K562 (cell line): ENCODE data around the gene ENG. TPM values are rescaled to one million over a fixed set of nuclear protein-coding genes. Genes with fewer than 3 reads are reported as not detected.

Experiments
- ATAC-seq: fragments of 200-7000 bp; cut with Tn5 transposase; 3 replicates; pipeline ENCODE4 v1.9.1; 2020; ENCODE audit warnings: moderate library complexity
- BruUV-seq: library from RNA; stranded (reverse); fragments of 400-500 nt; replicated peaks from 2 replicates; lab custom pipeline; 2021; lab: Mats Ljungman, UMichigan
- CTCF ChIA-PET: fragments of 300-600 bp; formaldehyde crosslinking; extraction: SDS; loops from one replicate; lab custom pipeline; 2021; ENCODE audit warnings: low intra/inter-chr PET ratio; lab: Yijun Ruan, JAX
- POLR2A ChIA-PET: fragments of 300-600, 350-650 bp; sonication (Branson Sonifier 250); formaldehyde crosslinking; extraction: SDS; loops from one replicate; lab custom pipeline; 2021; ENCODE audit warnings: antibody characterized with exemption, inconsistent platforms; lab: Yijun Ruan, JAX
- DNase-seq, 4 experiments: peaks; one replicate each; pipeline versions ENCODE4 v3.0.0 to v3.0.0-alpha.2; 2011 to 2018; ENCODE audit warnings: low spot score in 3 of 4, mixed read lengths in 3 of 4; ENCODE audit errors: extremely low read depth in 1 of 4
- FAIRE-seq: peaks from 2 replicates; lab custom pipeline; 2011; peaks lifted over from hg19 to GRCh38; lab: Jason Lieb, UNC
- H2AFZ ChIP-seq: 2 replicates; pipeline ENCODE4 v1.6.0; 2011; ENCODE audit warnings: low read depth, low read length, control low read depth, inconsistent platforms
- H3K27ac ChIP-seq: fragments of 200-600 bp; 3 replicates; pipeline ENCODE4 v1.8.0; 2011; ENCODE audit warnings: low read depth, mild to moderate bottlenecking, control low read depth, inconsistent platforms, low read length, moderate library complexity, mixed read lengths; ENCODE audit errors: extremely low read depth
- H3K27me3 ChIP-seq, 2 experiments: fragments of 300-600 bp in 1 of 2; 2 replicates in 1 of 2; 3 replicates in 1 of 2; pipeline versions ENCODE4 v1.6.0 to v1.8.0; 2011; ENCODE audit warnings: inconsistent platforms in 2 of 2, low read length in 2 of 2, mild to moderate bottlenecking in 1 of 2, mixed read lengths in 1 of 2, moderate library complexity in 1 of 2; ENCODE audit not compliant: control insufficient read depth in 2 of 2, insufficient read depth in 2 of 2
- H3K36me3 ChIP-seq: fragments of 300-600 bp; 3 replicates; pipeline ENCODE4 v1.8.0; 2011; ENCODE audit warnings: mild to moderate bottlenecking, low read length, inconsistent platforms; ENCODE audit not compliant: control insufficient read depth, insufficient read depth
- H3K4me1 ChIP-seq, 2 experiments: fragments of 200-600 bp in 1 of 2; replicated peaks in 1 of 2; 2 replicates in 1 of 2; 3 replicates in 1 of 2; pipeline versions ENCODE4 v1.5.1 to v1.8.0; 2011; ENCODE audit warnings: inconsistent platforms in 2 of 2, low read length in 2 of 2, mild to moderate bottlenecking in 1 of 2, mixed read lengths in 1 of 2, moderate library complexity in 1 of 2; ENCODE audit not compliant: control insufficient read depth in 2 of 2, insufficient read depth in 2 of 2
- H3K4me2 ChIP-seq: 2 replicates; pipeline ENCODE4 v1.6.1; 2011; ENCODE audit warnings: low read length, control low read depth, inconsistent platforms, mixed read lengths; ENCODE audit not compliant: insufficient read depth
- H3K4me3 ChIP-seq: fragments of 200-600 bp; sonication (generic), shearing (Covaris generic); 2 replicates; pipeline ENCODE4 v1.5.1; 2016; ENCODE audit warnings: control low read depth, inconsistent platforms
- H3K79me2 ChIP-seq: fragments of 200-600 bp; 3 replicates; pipeline ENCODE4 v1.8.0; 2011; ENCODE audit warnings: low read length, inconsistent platforms; ENCODE audit not compliant: control insufficient read depth, insufficient read depth
- H3K9ac ChIP-seq, 2 experiments: 2 replicates each; pipeline versions ENCODE4 v1.6.0 to v1.6.1; 2011; ENCODE audit warnings: low read depth in 2 of 2, low read length in 2 of 2, control low read depth in 1 of 2, inconsistent platforms in 1 of 2, mild to moderate bottlenecking in 1 of 2, mixed read lengths in 1 of 2; ENCODE audit not compliant: insufficient read depth in 1 of 2
- H3K9me1 ChIP-seq: one replicate; pipeline ENCODE4 v1.6.0; 2011; ENCODE audit warnings: inconsistent platforms, mild to moderate bottlenecking, low read length, moderate library complexity; ENCODE audit not compliant: control insufficient read depth, insufficient read depth
- H3K9me3 ChIP-seq: replicated peaks from 2 replicates; pipeline ENCODE4 v1.5.1; 2011; ENCODE audit warnings: low read depth, low read length, inconsistent platforms; ENCODE audit not compliant: control insufficient read depth, insufficient read depth
- H4K20me1 ChIP-seq: replicated peaks from 2 replicates; pipeline ENCODE4 v1.6.1; 2011; ENCODE audit warnings: low read length, inconsistent platforms, mixed read lengths; ENCODE audit not compliant: control insufficient read depth, insufficient read depth
- BRF1 ChIP-seq: IDR thresholded peaks from 3 replicates; pipeline ENCODE4 v1.6.1; 2011; ENCODE audit warnings: borderline replicate concordance, mild to moderate bottlenecking; ENCODE audit not compliant: insufficient read length; ENCODE audit errors: extremely low read depth
- CTBP1 ChIP-seq: fragments of 450-650 bp; IDR thresholded peaks from 2 replicates; pipeline ENCODE4 v1.6.1; 2016; ENCODE audit warnings: borderline replicate concordance
- DDX20 ChIP-seq: fragments of 450-650 bp; IDR thresholded peaks from 2 replicates; pipeline ENCODE4 v1.6.1; 2016; ENCODE audit warnings: missing genetic modification characterization, low read depth, mild to moderate bottlenecking, missing compliant biosample characterization, moderate library complexity
- EGR1 ChIP-seq: fragments of 450-650 bp; conservative IDR thresholded peaks from 2 replicates; pipeline ENCODE4 v1.6.1; 2017; ENCODE audit warnings: mild to moderate bottlenecking
- ETV1 ChIP-seq: fragments of 450-650 bp; conservative IDR thresholded peaks from 2 replicates; pipeline ENCODE4 v1.6.1; 2016; ENCODE audit warnings: missing genetic modification characterization, control low read depth, low read depth, missing compliant biosample characterization
- GABPA ChIP-seq: fragments of 200-800 bp; sonication (Bioruptor generic); conservative IDR thresholded peaks from 2 replicates; pipeline ENCODE4 v1.6.1; 2016; ENCODE audit warnings: low read depth, missing genetic modification characterization, missing compliant biosample characterization
- KDM2B ChIP-seq: fragments of 250-450 bp; sonication (Bioruptor Pico); IDR thresholded peaks from 2 replicates; pipeline ENCODE4 v1.8.0; 2021; ENCODE audit warnings: mild to moderate bottlenecking, moderate library complexity
- MTA3 ChIP-seq: fragments of 450-650 bp; formaldehyde crosslinking; IDR thresholded peaks from 2 replicates; pipeline ENCODE4 v1.6.1; 2017; ENCODE audit warnings: mild to moderate bottlenecking, borderline replicate concordance
- POU5F1 ChIP-seq: fragments of 150-350 bp; IDR thresholded peaks from 2 replicates; pipeline ENCODE4 v1.6.1; 2014; ENCODE audit warnings: borderline replicate concordance, low read length, low read depth, mild to moderate bottlenecking; ENCODE audit not compliant: partially characterized antibody
- SMC3 ChIP-seq: conservative IDR thresholded peaks from 2 replicates; pipeline ENCODE4 v1.6.1; 2011; ENCODE audit warnings: low read depth, low read length, improper control_type of control experiment; ENCODE audit not compliant: insufficient read depth
- ZKSCAN8 ChIP-seq: fragments of 200-800 bp; sonication (Bioruptor generic); IDR thresholded peaks from 2 replicates; pipeline ENCODE4 v1.6.1; 2016; ENCODE audit warnings: missing genetic modification characterization, missing compliant biosample characterization
- ZNF133 ChIP-seq: fragments of 250-450 bp; sonication (Bioruptor Pico); IDR thresholded peaks from 2 replicates; pipeline ENCODE4 v1.4.0; 2020; ENCODE audit warnings: mild to moderate bottlenecking
- ZNF696 ChIP-seq: fragments of 250-450 bp; sonication (Bioruptor Pico); conservative IDR thresholded peaks from 2 replicates; pipeline ENCODE4 v1.4.0; 2020; ENCODE audit warnings: mild to moderate bottlenecking, moderate library complexity
- ZNF707 ChIP-seq: fragments of 250-450 bp; sonication (Bioruptor Pico); conservative IDR thresholded peaks from 2 replicates; pipeline ENCODE4 v1.8.0; 2022; ENCODE audit warnings: inconsistent platforms, mild to moderate bottlenecking, moderate library complexity
- WGBS: fragments of 100-300 bp; shearing (Covaris generic); methylation state at CpG from one replicate; pipeline ENCODE4 v1.1.6; 2016; ENCODE audit warnings: low coverage, mixed read lengths; ENCODE audit not compliant: insufficient coverage; ENCODE audit errors: missing lambda C conversion rate; 5-methylcytosine and 5-hydroxymethylcytosine counted together
- in situ Hi-C: fragments of 300-500 bp; cut with MboI; formaldehyde crosslinking; loops from 4 replicates; pipeline ENCODE4 v1.15.0; 2018; ENCODE audit warnings: inconsistent platforms, mixed read lengths
- intact Hi-C: fragments of 100-400 bp; cut with micrococcal nuclease; formaldehyde crosslinking; loops from 2 replicates; pipeline ENCODE4 v1.14.2; 2022
- polyA plus RNA-seq, 8 experiments: library from polyadenylated mRNA; depleted of rRNA in 4 of 8; stranded (reverse) in 5 of 8; unstranded in 3 of 8; fragments of >200 nt; fragmentation: Nextera tagmentation in 2 of 8; fragmentation: Illumina TruSeq in 1 of 8; extraction: Ambion mirVana in 2 of 8; extraction: Trizol in 1 of 8; gene quantifications; 2 replicates each; pipeline versions ENCODE4 v1.2.1 to v1.2.3, GENCODE V29; 2011 to 2014; ENCODE audit warnings: inconsistent platforms in 1 of 8, missing spikeins in 1 of 8
- total RNA-seq, 7 experiments: library from RNA; depleted of rRNA in 6 of 7; stranded (reverse); fragments of >200 nt in 6 of 7; fragmentation: Illumina TruSeq in 2 of 7; extraction: Trizol in 2 of 7; gene quantifications; 2 replicates each; pipeline versions ENCODE4 v1.2.1 to v1.2.3, GENCODE V29; 2011 to 2021; ENCODE audit warnings: low replicate concordance in 1 of 7
- TF ChIP-seq, protein P1 (sequence below): fragments of 450-650 bp; formaldehyde crosslinking; IDR thresholded peaks from 2 replicates; pipeline ENCODE4 v1.4.0; 2022; ENCODE audit warnings: missing genetic modification characterization
- TF ChIP-seq, protein P2 (sequence below): sonication (generic); formaldehyde crosslinking; IDR thresholded peaks from 2 replicates; pipeline ENCODE4 v1.5.0; 2020; ENCODE audit warnings: missing genetic modification reagents
- TF ChIP-seq, protein P3 (sequence below): fragments of 450-650 bp; IDR thresholded peaks from 2 replicates; pipeline ENCODE4 v1.6.1; 2017; ENCODE audit warnings: mild to moderate bottlenecking, moderate library complexity
- TF ChIP-seq, protein P4 (sequence below): fragments of 250-450 bp; sonication (Bioruptor Pico); IDR thresholded peaks from 2 replicates; pipeline ENCODE4 v1.4.0; 2020; ENCODE audit warnings: mild to moderate bottlenecking, moderate library complexity

Gene ENG
- total and polyA plus RNA-seq, 9 of the 15 experiments (the other 6 are each of a cell fraction or from before 2014, with no cell fraction given): 0.04 to 0.40 (median 0.14) TPM; not detected in 1

DNA sequence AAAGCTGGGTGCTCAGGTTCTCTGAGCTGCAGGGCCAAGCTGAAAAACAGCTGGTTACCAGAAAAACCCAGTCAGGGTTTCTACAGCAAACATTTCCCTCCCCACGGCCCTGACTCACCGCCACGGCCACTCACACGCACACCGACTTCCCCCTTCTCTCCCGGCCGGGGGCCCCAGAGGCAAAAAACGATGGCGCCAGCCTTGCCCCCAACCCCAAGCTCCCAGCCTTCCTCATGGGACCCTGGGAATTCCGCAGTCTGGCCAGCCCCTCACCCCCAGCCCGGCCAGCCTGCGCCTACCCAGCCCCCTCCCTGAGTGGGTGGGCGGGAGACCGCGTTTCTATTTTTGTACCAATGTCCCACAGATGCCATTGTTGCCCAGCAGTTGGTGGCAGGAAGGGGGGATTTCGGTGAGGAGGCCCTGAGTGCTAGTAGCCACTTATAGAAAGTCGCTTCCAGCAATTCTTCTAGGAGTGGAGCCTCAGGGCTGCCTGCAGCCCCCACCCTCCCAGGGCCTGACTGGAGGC is 18.4 kb downstream of the ENG start (continued):
- TF ChIP-seq KDM2B (no peak), ZNF133 (no peak), SMC3 (no peak), EGR1 (peak; percentile 31), CTBP1 (no peak)
- TF ChIP-seq, protein P1, sequence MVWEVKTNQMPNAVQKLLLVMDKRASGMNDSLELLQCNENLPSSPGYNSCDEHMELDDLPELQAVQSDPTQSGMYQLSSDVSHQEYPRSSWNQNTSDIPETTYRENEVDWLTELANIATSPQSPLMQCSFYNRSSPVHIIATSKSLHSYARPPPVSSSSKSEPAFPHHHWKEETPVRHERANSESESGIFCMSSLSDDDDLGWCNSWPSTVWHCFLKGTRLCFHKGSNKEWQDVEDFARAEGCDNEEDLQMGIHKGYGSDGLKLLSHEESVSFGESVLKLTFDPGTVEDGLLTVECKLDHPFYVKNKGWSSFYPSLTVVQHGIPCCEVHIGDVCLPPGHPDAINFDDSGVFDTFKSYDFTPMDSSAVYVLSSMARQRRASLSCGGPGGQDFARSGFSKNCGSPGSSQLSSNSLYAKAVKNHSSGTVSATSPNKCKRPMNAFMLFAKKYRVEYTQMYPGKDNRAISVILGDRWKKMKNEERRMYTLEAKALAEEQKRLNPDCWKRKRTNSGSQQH (CRISPR knock-in tag): no peak

DNA sequence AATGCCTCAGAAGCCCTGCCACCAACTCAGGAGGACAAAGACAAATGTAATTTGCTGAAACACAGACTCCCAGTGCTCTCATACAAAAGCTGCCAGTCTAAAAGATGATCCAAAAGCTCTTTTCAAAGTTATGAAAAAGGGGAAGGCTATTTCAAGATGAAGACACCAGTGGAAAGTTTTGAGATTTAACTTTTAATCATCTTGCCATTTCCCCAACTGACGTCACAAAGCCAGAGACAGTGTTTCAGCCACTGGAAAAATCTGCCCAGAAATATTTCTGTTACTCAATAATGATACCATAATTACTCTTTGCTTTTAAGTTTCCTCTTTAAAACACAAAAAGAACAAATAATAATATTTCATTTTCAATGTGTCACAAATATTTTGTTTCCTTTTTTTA is 20.9 kb downstream of the ENG start:
- Histone ChIP-seq H3K9me1 (no peaks in the 10 kb centered on the region), H2AFZ (no peak overlapping the region), H3K4me3 (no peak overlapping the region), H4K20me1 (no peaks in the 10 kb centered on the region), H3K9ac (no peak overlapping the region), H3K79me2 (no peaks in the 10 kb centered on the region), H3K4me2 (no peak overlapping the region), H3K27ac (no peak overlapping the region), H3K4me1 (peaks cover 8 to 22% of the 10 kb centered on the region in 2 experiments), H3K27me3 (no peaks in the 10 kb centered on the region), H3K36me3 (no peaks in the 10 kb centered on the region), H3K9me3 (no peaks in the 10 kb centered on the region)
- ChIA-PET POLR2A (no interaction called here), CTCF (no interaction called here)
- intact Hi-C loops: no loop called here
- BruUV-seq: no TSS peak
- ATAC-seq: no peak
- FAIRE-seq: no peak
- DNase-seq: no peak
- in situ Hi-C loops: no loop called here
- WGBS: 18% methylated on average over 1 of the region's 1 CpG
- TF ChIP-seq ZKSCAN8 (no peak), POU5F1 (no peak), BRF1 (no peak), ZNF696 (CRISPR knock-in tag) (no peak), GABPA (tag) (no peak), DDX20 (no peak), ETV1 (tag) (no peak), MTA3 (no peak), ZNF707 (CRISPR knock-in tag) (no peak)
- TF ChIP-seq, protein P2, sequence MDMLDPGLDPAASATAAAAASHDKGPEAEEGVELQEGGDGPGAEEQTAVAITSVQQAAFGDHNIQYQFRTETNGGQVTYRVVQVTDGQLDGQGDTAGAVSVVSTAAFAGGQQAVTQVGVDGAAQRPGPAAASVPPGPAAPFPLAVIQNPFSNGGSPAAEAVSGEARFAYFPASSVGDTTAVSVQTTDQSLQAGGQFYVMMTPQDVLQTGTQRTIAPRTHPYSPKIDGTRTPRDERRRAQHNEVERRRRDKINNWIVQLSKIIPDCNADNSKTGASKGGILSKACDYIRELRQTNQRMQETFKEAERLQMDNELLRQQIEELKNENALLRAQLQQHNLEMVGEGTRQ (CRISPR knock-in tag): no peak
- TF ChIP-seq, protein P3, sequence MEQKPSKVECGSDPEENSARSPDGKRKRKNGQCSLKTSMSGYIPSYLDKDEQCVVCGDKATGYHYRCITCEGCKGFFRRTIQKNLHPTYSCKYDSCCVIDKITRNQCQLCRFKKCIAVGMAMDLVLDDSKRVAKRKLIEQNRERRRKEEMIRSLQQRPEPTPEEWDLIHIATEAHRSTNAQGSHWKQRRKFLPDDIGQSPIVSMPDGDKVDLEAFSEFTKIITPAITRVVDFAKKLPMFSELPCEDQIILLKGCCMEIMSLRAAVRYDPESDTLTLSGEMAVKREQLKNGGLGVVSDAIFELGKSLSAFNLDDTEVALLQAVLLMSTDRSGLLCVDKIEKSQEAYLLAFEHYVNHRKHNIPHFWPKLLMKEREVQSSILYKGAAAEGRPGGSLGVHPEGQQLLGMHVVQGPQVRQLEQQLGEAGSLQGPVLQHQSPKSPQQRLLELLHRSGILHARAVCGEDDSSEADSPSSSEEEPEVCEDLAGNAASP: no peak
- TF ChIP-seq, protein P4, sequence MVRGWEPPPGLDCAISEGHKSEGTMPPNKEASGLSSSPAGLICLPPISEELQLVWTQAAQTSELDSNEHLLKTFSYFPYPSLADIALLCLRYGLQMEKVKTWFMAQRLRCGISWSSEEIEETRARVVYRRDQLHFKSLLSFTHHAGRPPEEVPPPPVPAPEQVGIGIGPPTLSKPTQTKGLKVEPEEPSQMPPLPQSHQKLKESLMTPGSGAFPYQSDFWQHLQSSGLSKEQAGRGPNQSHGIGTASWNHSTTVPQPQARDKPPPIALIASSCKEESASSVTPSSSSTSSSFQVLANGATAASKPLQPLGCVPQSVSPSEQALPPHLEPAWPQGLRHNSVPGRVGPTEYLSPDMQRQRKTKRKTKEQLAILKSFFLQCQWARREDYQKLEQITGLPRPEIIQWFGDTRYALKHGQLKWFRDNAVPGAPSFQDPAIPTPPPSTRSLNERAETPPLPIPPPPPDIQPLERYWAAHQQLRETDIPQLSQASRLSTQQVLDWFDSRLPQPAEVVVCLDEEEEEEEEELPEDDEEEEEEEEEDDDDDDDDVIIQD (CRISPR knock-in tag): no peak
